Endodermal cell (in vitro differentiated cells): ENCODE measurements around the gene KIAA1755. TPM values are rescaled to one million over a fixed set of nuclear protein-coding genes. Genes with fewer than 3 reads are reported as not detected.

Experiments used
- DNase-seq: peaks from one replicate; pipeline ENCODE4 v3.0.0-alpha.2; 2017
- H3K27ac ChIP-seq: 2 replicates; pipeline ENCODE4 v1.5.1; 2013; ENCODE audit warnings: mild to moderate bottlenecking, low read depth, low read length, moderate library complexity
- H3K27me3 ChIP-seq: 2 replicates; pipeline ENCODE4 v1.6.1; 2013; ENCODE audit warnings: mild to moderate bottlenecking, low read length, moderate library complexity; ENCODE audit not compliant: insufficient read depth, control insufficient read depth, poor library complexity, severe bottlenecking
- H3K36me3 ChIP-seq: 2 replicates; pipeline ENCODE4 v1.7.0; 2013; ENCODE audit warnings: mild to moderate bottlenecking, low read length, moderate library complexity; ENCODE audit not compliant: control insufficient read depth, insufficient read depth
- H3K4me1 ChIP-seq: one replicate; pipeline ENCODE4 v1.7.0; 2013; ENCODE audit warnings: low read length; ENCODE audit not compliant: control insufficient read depth, insufficient read depth
- H3K4me3 ChIP-seq: 2 replicates; pipeline ENCODE4 v1.5.1; 2013; ENCODE audit warnings: mild to moderate bottlenecking, low read length, moderate library complexity
- H3K9ac ChIP-seq: 2 replicates; pipeline ENCODE4 v1.6.1; 2013; ENCODE audit warnings: mild to moderate bottlenecking, low read length, moderate library complexity; ENCODE audit not compliant: poor library complexity, severe bottlenecking; ENCODE audit errors: extremely low read depth
- H3K9me3 ChIP-seq: 2 replicates; pipeline ENCODE4 v1.6.1; 2013; ENCODE audit warnings: mild to moderate bottlenecking, low read length, moderate library complexity; ENCODE audit not compliant: control insufficient read depth
- H3K27ac Mint-ChIP-seq: 2 replicates; pipeline ENCODE4 v1.8.0; 2020; ENCODE audit warnings: mixed read lengths
- H3K27me3 Mint-ChIP-seq: 2 replicates; pipeline ENCODE4 v1.8.0; 2021; ENCODE audit warnings: mild to moderate bottlenecking, mixed read lengths; ENCODE audit not compliant: insufficient read depth
- H3K36me3 Mint-ChIP-seq: 2 replicates; pipeline ENCODE4 v1.8.0; 2020; ENCODE audit warnings: low read depth, mixed read lengths
- H3K4me1 Mint-ChIP-seq: 2 replicates; pipeline ENCODE4 v1.8.0; 2020; ENCODE audit warnings: mixed read lengths
- H3K4me3 Mint-ChIP-seq: 2 replicates; pipeline ENCODE4 v1.8.0; 2020; ENCODE audit warnings: mild to moderate bottlenecking, moderate library complexity, mixed read lengths
- H3K9me3 Mint-ChIP-seq: 2 replicates; pipeline ENCODE4 v1.8.0; 2020; ENCODE audit warnings: mild to moderate bottlenecking, mixed read lengths
- CTCF ChIP-seq: fragments of 200-600 bp; sonication (generic); conservative IDR thresholded peaks from 2 replicates; pipeline ENCODE4 v1.5.0; 2021; ENCODE audit warnings: antibody characterized with exemption, mild to moderate bottlenecking
- WGBS, 2 experiments: methylation state at CpG; one replicate each; pipeline versions ENCODE4 v1.1.5 to v1.1.7; 2013; ENCODE audit warnings: missing lambda C conversion rate in 2 of 2, mixed read lengths in 1 of 2; ENCODE audit not compliant: insufficient coverage in 1 of 2, insufficient read length in 1 of 2; 5-methylcytosine and 5-hydroxymethylcytosine counted together
- total RNA-seq, 2 donors: library from RNA; stranded (reverse); fragmentation: NEBNext Ultra II Directional in 1 of 2; extraction: Animal tissue kit (Norgen Biotek cat#: 25700) in 1 of 2; gene quantifications; 2 replicates in 1 of 2; 3 replicates in 1 of 2; pipeline ENCODE4 v1.2.1, GENCODE V29; 2021

Gene KIAA1755
- total RNA-seq, 2 donors from 2014 or later, result not detected

DNA sequence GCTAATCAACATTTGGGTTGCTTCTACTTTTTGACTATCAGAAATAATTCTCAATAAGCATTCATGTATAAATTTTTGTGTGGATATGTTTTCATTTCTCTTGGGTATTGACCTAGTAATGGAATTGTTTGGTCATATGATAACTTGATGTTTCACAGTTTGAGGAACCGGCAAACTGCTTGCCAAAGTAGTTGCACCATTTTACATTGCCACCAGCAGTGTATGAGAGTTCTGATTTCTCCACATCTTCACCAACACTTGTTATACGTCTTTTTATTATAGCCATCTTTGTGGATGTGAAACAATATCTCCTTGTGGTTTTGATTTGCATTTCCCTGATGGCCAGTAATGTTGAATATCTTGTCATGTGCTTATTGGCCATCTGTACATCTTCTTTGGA, 52.9 kb downstream of the KIAA1755 start:
- Histone ChIP-seq H3K9ac (no peak overlapping the region), H3K36me3 (no peaks in the 10 kb centered on the region), H3K27ac (no peak overlapping the region), H3K4me1 (no peaks in the 10 kb centered on the region), H3K9me3 (no peaks in the 10 kb centered on the region), H3K4me3 (no peak overlapping the region), H3K27me3 (peaks cover 6% of the 10 kb centered on the region)
- no peak overlapping the region for H3K27ac Mint-ChIP-seq
- H3K4me3 Mint-ChIP-seq, result no peak overlapping the region
- DNase-seq, result no peak
- TF ChIP-seq CTCF, result no peak
- no peaks in the 10 kb centered on the region for H3K4me1 Mint-ChIP-seq
- WGBS, 2 experiments, result 63 to 100% methylated on average over 1 to 2 of the region's 2 CpGs
- H3K27me3 Mint-ChIP-seq, result peaks cover 10% of the 10 kb centered on the region
- H3K36me3 Mint-ChIP-seq, result no peaks in the 10 kb centered on the region
- no peaks in the 10 kb centered on the region for H3K9me3 Mint-ChIP-seq

DNA sequence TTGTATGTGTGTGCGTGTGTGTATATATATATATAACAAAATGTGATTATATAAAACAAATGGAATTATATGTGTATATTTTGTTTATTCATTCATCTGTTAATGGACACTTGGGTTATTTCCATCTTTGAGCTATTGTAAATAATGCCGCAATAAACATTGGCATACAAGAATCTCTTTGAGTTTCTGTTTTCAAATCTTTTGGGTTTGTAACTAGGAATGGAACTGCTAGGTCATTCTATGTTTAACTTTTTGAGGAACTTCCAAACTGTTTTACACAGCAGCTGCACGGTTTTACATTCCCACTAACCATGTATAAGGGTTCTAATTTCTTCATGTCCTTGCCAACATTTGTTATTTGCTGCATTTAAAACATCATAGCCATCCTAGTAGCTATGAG, 55.5 kb downstream of the KIAA1755 start:
- H3K4me3 ChIP-seq, result no peak overlapping the region
- TF ChIP-seq CTCF, result no peak
- no peaks in the 10 kb centered on the region for H3K9me3 Mint-ChIP-seq
- no peaks in the 10 kb centered on the region for H3K4me1 Mint-ChIP-seq
- H3K4me1 ChIP-seq, result no peaks in the 10 kb centered on the region
- H3K27ac ChIP-seq, result no peak overlapping the region
- H3K9ac ChIP-seq, result no peak overlapping the region
- H3K36me3 ChIP-seq, result no peaks in the 10 kb centered on the region
- WGBS, 2 experiments, result 60 to 85% methylated on average over 2 of the region's 3 CpGs
- H3K27me3 Mint-ChIP-seq, result peaks cover 10% of the 10 kb centered on the region
- peaks cover 6% of the 10 kb centered on the region for H3K27me3 ChIP-seq
- H3K4me3 Mint-ChIP-seq, result no peak overlapping the region
- no peaks in the 10 kb centered on the region for H3K36me3 Mint-ChIP-seq
- H3K9me3 ChIP-seq, result no peaks in the 10 kb centered on the region
- no peak overlapping the region for H3K27ac Mint-ChIP-seq
- no peak for DNase-seq

- no peaks in the 10 kb centered on the region for H3K9me3 ChIP-seq
- H3K27ac ChIP-seq, result no peak overlapping the region
- no peak for TF ChIP-seq CTCF
- no peak for DNase-seq
- no peak overlapping the region for H3K9ac ChIP-seq
- H3K27ac Mint-ChIP-seq, result no peak overlapping the region
- no peak overlapping the region for H3K4me3 Mint-ChIP-seq
- peaks cover 10% of the 10 kb centered on the region for H3K27me3 Mint-ChIP-seq
- no peaks in the 10 kb centered on the region for H3K4me1 Mint-ChIP-seq
- H3K27me3 ChIP-seq, result peaks cover 6% of the 10 kb centered on the region
- H3K36me3 Mint-ChIP-seq, result no peaks in the 10 kb centered on the region
- no peak overlapping the region for H3K4me3 ChIP-seq
- 89 to 93% methylated on average over 1 to 2 of the region's 2 CpGs for WGBS, 2 experiments
- no peaks in the 10 kb centered on the region for H3K9me3 Mint-ChIP-seq
- H3K4me1 ChIP-seq, result no peaks in the 10 kb centered on the region
- H3K36me3 ChIP-seq, result no peaks in the 10 kb centered on the region
Measured at GRCh38 chr20:38203981-38204357, 56.6 kb downstream of the KIAA1755 start.
